ENCODE data around the gene CYP27B1.
A peak's percentile ranks its signal among the peaks of the same experiment; 100 is the strongest.

Gene CYP27B1

GRCh38 chr12:57765003-57765697, 1.7 kb downstream of the CYP27B1 start:
- no peak for DNase-seq

- DNase-seq = no peak
These were observed 2.2 kb downstream of the CYP27B1 start for GRCh38 chr12:57764662-57765002.

DNA sequence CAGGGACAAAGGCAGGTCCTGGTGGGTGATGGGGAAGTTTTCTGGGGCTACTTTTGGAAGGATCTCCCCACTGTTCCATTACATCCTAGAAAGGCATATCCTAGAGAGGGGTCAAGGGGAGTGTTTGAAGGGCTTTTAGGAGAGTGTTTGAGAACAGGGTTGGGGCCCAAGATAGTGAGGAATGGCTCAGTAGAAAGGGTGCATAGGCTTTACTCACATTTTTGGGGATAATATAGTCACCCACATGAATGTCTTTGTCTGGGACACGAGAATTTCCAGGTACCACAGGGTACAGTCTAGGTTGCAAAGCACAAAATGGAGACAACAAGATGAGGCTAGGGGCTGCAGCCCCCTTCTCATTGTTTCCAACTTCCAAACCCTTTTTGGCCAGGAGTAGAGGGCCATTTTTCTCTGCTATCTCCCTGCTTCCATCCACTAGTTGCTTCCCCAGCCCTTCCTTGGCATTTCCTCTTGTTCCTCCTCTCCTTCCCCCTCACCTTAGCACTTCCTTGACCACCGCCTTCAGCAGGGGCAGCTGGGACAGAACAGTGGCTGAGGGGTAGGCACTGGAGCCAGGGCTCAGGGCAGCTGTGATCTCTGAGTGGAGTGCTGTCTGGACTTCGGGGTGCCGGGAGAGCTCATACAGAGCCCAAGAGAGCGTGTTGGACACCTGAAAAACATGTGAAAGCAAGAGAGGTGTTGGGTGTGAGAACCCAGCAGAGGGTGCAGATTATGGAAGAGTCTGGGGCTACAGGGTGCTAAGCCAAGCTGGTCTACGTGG, 2.8 kb downstream of the CYP27B1 start:
- DNase-seq = no peak

DNA sequence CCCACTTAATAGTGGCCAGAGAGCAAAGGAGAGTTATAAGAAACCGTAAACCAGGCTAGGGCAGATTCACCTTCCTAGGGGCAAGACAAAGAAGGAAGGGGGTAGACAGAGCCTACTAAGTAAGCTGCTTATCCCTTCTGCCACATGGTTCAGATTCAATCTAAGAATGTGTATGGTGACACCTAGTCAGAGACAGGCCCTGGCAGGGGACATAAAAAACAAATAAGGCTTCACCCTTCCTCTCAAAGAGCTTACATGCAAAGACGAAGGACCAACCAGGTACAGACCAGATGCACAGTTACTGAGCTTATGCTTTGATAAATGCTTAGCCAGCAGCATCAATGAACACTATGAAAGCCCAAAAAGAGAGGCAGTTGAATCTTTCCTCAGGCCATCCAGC, 4.4 kb downstream of the CYP27B1 start:
- DNase-seq = no peak

- no peak for DNase-seq
These were observed 5.4 kb downstream of the CYP27B1 start for GRCh38 chr12:57761391-57761998.

GRCh38 chr12:57760347-57760982, 6.4 kb downstream of the CYP27B1 start:
- DNase-seq = no peak

DNA sequence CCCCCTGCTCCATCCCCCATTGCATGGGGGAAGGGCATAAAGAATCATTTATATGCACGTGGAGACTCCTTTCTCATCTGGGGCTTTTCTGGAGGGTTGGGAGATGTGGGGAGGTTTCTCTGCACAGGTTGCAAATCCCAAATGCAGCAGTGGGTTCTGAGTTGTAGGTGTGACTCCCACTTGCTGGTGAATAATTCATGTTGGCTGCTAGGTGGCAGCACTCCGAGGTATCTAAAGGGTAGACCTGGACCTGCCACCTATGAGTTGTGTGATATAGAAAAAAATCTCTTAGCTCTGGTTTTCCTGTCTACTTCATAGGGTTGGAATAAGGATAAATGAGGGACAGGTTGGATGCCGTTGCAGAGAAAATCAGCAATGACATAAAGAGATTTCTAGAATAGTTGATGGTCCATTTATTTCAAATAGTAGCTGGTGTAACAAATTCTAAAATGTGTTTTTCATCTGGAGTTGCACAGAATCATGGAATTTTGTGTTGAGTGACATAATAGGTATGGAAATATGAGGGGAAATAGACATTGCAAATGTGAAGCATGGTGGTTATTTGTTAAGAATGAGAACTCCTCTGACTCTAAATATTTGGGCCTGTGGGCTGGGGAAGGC, 7.4 kb downstream of the CYP27B1 start:
- no peak for DNase-seq

DNA sequence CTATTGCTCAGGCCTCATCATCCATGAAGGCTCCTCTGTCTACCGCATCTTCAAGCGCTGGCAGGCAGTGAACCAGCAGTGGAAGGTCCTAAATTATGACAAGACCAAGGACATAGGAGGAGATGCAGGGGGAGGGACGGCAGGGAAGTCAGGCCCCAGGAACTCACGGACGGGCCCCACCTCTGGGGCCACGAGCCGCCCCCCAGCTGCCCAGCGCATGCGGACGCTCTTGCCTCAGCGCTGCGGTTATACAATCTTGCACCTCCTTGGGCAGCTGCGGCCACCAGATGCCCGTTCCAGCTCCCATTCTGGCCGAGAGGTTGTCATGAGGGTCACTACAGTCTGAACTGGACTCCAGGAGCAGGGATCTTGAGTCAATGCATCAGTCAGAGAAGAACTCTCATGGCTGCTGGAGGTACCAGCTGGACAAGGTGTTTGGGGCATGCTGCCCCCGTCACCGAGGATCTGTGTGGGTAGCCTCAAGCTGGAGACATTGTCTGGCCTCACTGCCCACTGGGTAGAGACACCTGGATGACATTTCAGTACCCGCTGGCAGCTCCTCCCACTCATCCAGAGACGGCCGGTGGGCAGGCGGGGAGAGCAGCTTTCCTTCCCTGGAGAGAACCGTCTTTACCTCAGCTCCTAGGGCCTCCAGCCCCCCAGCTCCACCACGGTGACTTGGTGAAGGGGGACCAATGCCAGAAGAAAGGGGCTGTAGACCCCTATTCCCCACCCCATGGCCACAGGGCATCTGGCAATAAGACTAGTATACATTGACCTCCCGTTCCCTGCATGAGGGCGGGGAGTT, 8.1 kb downstream of the CYP27B1 start:
- no peak for DNase-seq

DNA sequence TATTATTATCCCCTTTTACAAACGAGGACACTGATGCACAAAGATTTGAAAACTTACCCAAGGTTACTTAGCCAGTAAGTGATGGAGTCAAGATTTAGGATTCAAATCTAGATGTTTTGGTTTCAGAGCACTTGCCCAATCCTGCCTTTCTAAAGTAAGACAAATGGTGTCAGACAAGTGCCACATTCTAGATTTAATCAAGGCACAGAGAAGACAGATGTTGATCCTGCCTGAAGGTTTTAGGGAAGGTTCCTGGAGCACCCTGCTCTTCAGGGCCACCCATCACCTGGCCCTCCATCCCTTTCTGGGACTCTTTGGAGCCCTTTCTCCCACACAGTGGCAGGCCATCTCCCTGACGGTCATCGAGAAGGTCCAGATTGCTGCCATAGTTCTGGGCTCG, 9.1 kb downstream of the CYP27B1 start:
- no peak for DNase-seq

- DNase-seq = no peak
These were observed 10.2 kb downstream of the CYP27B1 start for GRCh38 chr12:57756406-57757341.

GRCh38 chr12:57755454-57756372, 11.2 kb downstream of the CYP27B1 start:
- no peak for DNase-seq

DNA sequence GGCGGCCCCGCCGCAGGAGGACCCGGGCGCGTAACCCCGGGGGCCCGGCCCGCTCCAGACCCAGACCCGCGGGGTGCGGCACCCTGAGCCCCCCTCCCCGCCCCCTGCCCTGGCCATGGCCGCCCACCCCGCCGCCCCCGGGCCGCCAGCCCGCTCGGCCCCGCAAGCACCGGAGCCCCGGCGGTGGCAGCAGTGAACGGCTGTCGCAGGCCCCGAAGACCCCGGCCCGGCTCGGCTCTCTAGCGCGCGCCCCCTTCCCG, 11.8 kb downstream of the CYP27B1 start:
- DNase-seq = no peak

DNA sequence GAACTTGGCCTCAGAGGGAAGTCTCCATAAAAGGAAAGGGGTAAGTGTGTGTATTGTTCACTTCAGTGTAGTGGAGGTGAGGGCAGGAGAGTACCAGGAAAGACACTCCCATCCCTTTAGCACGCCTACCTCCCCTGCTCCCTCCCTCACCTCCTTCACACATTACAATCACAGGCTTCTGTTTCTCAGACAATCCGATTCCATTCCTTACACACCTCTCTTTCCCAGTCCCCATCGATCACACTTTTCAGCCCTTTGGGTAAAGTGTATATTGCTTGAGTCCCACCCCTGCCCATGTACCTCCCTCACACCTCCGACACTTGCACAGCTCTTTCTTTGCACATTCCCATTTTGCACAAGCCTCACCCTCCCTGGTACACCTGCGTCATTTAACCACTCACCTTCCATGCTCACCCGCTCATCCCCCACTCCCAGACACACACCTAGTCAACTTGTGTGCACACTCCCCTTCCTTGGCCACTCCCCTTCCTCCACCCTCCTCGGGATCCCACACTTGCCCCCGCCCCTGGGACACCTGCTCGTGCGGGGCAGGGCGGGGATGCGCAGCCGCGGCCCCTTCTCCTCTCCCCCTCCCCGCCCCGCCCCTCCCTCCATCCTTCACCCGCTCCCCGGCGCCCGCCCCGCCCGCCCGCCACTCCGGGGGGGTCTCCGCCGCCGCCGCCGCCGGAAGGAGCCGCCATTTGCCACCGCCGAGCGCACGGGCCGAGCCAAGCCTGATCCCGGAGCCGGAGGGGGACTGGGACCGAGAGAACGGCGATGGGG, 12.3 kb downstream of the CYP27B1 start, which contains the start of gene MARCHF9:
Gene MARCHF9 (plus strand): TSS at position 693 of the 783 bp plus-strand sequence. CDS start 426 bp downstream, outside the sequence.
- peak; percentile 74 for DNase-seq

DNA sequence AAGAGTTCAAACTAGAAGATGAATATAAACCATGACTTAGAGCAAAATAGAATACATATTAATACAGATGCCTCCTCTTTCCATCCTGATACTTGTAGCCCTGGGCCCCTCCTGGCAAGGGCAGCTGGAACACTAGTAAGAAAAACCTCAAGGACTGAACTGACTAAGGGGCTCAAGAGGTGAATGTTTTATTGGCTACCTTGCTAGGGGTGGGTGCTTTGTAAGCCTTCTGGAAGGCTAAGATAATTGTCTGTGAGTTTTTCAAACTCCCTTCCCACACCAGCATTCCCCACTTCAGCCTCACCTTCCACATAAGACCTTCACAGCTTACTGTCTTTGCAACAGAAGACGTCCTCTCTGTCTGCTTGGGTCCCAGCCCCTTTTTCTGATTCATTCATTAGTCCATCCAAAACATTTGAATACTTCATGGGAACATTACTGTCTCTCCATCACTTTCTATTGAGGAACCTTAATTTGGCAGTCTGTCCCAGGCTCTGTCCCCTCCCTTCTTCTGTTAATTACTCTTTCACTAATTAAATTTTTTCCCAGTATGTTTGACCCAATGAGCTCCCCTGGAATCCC, 13.0 kb downstream of the CYP27B1 start:
- DNase-seq = no peak

DNA sequence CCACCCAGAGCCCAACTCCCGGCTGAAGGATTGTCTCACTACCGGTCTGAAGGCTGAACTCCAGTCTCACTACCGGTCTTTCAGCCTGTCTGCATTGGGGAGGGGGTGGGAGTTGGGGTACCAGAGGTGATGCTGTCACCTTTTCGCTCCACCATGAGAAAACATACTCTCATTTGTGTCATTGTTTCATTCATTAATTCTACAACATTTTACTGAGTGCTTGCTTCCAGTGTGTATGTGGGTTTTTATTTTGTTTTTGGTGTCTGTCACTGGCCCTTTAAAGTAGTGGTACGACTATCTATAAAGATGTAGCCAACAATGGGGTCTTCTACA, 14.2 kb downstream of the CYP27B1 start:
- no peak for DNase-seq

- peak; percentile 98 for DNase-seq
These were observed 14.8 kb downstream of the CYP27B1 start, which contains the start of gene CDK4 for GRCh38 chr12:57751788-57752667. CDK4 (minus strand) TSS chr12:57752310; CDS start chr12:57751717, 593 bp downstream.

GRCh38 chr12:57751432-57751787, 15.5 kb downstream of the CYP27B1 start:
- no peak for DNase-seq
